ENCODE results near the gene TRANK1.

GRCh38 chr3:36893826-36894225 is 51.0 kb downstream of the TRANK1 start:
- TF ChIP-seq ZNF274 (IDR thresholded peaks at IDR 0.05; ENCODE audit: borderline replicate concordance, extremely low read depth, low read length) (no peak), TAF1 (IDR thresholded peaks at IDR 0.05; ENCODE audit: low read depth, low read length) (no peak)
- TF ChIP-seq, protein P1, sequence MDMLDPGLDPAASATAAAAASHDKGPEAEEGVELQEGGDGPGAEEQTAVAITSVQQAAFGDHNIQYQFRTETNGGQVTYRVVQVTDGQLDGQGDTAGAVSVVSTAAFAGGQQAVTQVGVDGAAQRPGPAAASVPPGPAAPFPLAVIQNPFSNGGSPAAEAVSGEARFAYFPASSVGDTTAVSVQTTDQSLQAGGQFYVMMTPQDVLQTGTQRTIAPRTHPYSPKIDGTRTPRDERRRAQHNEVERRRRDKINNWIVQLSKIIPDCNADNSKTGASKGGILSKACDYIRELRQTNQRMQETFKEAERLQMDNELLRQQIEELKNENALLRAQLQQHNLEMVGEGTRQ (IDR thresholded peaks at IDR 0.05; ENCODE audit: low read length) = no peak

Measured in H1 (cell line).